ENCODE results near the gene RBM25.

Gene RBM25

GRCh38 chr14:73105727-73106126 lies 47.4 kb downstream of the RBM25 start (continued):
- TF ChIP-seq CSRNP3 (CRISPR knock-in tag; IDR thresholded peaks at IDR 0.05) (no peak), POU6F1 (CRISPR knock-in tag; IDR thresholded peaks at IDR 0.05; ENCODE audit: borderline replicate concordance, low read depth) (no peak), ISL1 (CRISPR knock-in tag; IDR thresholded peaks at IDR 0.05) (no peak)

GRCh38 chr14:73116079-73116665 lies 57.8 kb downstream of the RBM25 start:
- TF ChIP-seq ESRRG (CRISPR knock-in tag; IDR thresholded peaks at IDR 0.05), result no peak
- no peak for TF ChIP-seq TOX (CRISPR knock-in tag; IDR thresholded peaks at IDR 0.05; ENCODE audit: borderline replicate concordance)
- no peak for TF ChIP-seq ZFP30 (CRISPR knock-in tag; IDR thresholded peaks at IDR 0.05)
- no peak for TF ChIP-seq ZNF565 (CRISPR knock-in tag; conservative IDR thresholded peaks at IDR 0.05; ENCODE audit: low read depth)
- TF ChIP-seq POU6F1 (CRISPR knock-in tag; IDR thresholded peaks at IDR 0.05; ENCODE audit: borderline replicate concordance, low read depth), result no peak
- no peak for TF ChIP-seq ZFP3 (CRISPR knock-in tag; IDR thresholded peaks at IDR 0.05)
- TF ChIP-seq RARB (CRISPR knock-in tag; IDR thresholded peaks at IDR 0.05), result no peak
- no peak for TF ChIP-seq CSDC2 (CRISPR knock-in tag; IDR thresholded peaks at IDR 0.05)
- TF ChIP-seq GLIS3 (CRISPR knock-in tag; IDR thresholded peaks at IDR 0.05), result no peak
- no peak for TF ChIP-seq ZC3H10 (CRISPR knock-in tag; IDR thresholded peaks at IDR 0.05)
- no peak for TF ChIP-seq PATZ1 (CRISPR knock-in tag; IDR thresholded peaks at IDR 0.05; ENCODE audit: borderline replicate concordance)
- TF ChIP-seq OSR1 (CRISPR knock-in tag; IDR thresholded peaks at IDR 0.05), result no peak
- TF ChIP-seq BACH2 (CRISPR knock-in tag; IDR thresholded peaks at IDR 0.05; ENCODE audit: borderline replicate concordance), result no peak
- no peak for TF ChIP-seq ARNTL (CRISPR knock-in tag; IDR thresholded peaks at IDR 0.05; ENCODE audit: borderline replicate concordance, low read depth)
- TF ChIP-seq PPARA (CRISPR knock-in tag; IDR thresholded peaks at IDR 0.05; ENCODE audit: borderline replicate concordance), result no peak
- ATAC-seq, result no peak

GRCh38 chr14:73124180-73124894 lies 66.0 kb downstream of the RBM25 start:
- no peak for TF ChIP-seq ZC3H10 (CRISPR knock-in tag; IDR thresholded peaks at IDR 0.05)
- TF ChIP-seq POU6F1 (CRISPR knock-in tag; IDR thresholded peaks at IDR 0.05; ENCODE audit: borderline replicate concordance, low read depth), result no peak
- no peak for TF ChIP-seq SNAI2 (CRISPR knock-in tag; IDR thresholded peaks at IDR 0.05)
- TF ChIP-seq TOX (CRISPR knock-in tag; IDR thresholded peaks at IDR 0.05; ENCODE audit: borderline replicate concordance), result no peak
- TF ChIP-seq ZNF8 (CRISPR knock-in tag; IDR thresholded peaks at IDR 0.05), result no peak
- no peak for TF ChIP-seq ARNTL (CRISPR knock-in tag; IDR thresholded peaks at IDR 0.05; ENCODE audit: borderline replicate concordance, low read depth)
- TF ChIP-seq CSRNP3 (CRISPR knock-in tag; IDR thresholded peaks at IDR 0.05), result no peak
- no peak for TF ChIP-seq ZFP30 (CRISPR knock-in tag; IDR thresholded peaks at IDR 0.05)
- TF ChIP-seq BACH2 (CRISPR knock-in tag; IDR thresholded peaks at IDR 0.05; ENCODE audit: borderline replicate concordance), result no peak
- no peak for TF ChIP-seq ISL1 (CRISPR knock-in tag; IDR thresholded peaks at IDR 0.05)
- no peak for TF ChIP-seq OSR1 (CRISPR knock-in tag; IDR thresholded peaks at IDR 0.05)
- no peak for TF ChIP-seq PATZ1 (CRISPR knock-in tag; IDR thresholded peaks at IDR 0.05; ENCODE audit: borderline replicate concordance)
- no peak for TF ChIP-seq PPARA (CRISPR knock-in tag; IDR thresholded peaks at IDR 0.05; ENCODE audit: borderline replicate concordance)
- TF ChIP-seq ESRRG (CRISPR knock-in tag; IDR thresholded peaks at IDR 0.05), result no peak
- no peak for TF ChIP-seq GLIS3 (CRISPR knock-in tag; IDR thresholded peaks at IDR 0.05)
- no peak for TF ChIP-seq RARB (CRISPR knock-in tag; IDR thresholded peaks at IDR 0.05)
- no peak for TF ChIP-seq ZNF70 (CRISPR knock-in tag; IDR thresholded peaks at IDR 0.05)
- TF ChIP-seq TCF4 (CRISPR knock-in tag; IDR thresholded peaks at IDR 0.05; ENCODE audit: borderline replicate concordance), result no peak
- no peak for TF ChIP-seq ZNF565 (CRISPR knock-in tag; conservative IDR thresholded peaks at IDR 0.05; ENCODE audit: low read depth)
- no peak for TF ChIP-seq CREB5 (CRISPR knock-in tag; IDR thresholded peaks at IDR 0.05; ENCODE audit: low read depth)
- no peak for ATAC-seq

All from SK-N-SH treated with all-trans-retinoic acid at 6 μM for 48 hours (cell line).